Vagina (tissue), 2 donors: ENCODE data around the gene PTPRK.

Source experiments
- CTCF ChIP-seq, 3 experiments: fragments of 450-650 bp in 2 of 3; fragments of 200-600 bp in 1 of 3; sonication (generic) in 1 of 3; IDR thresholded peaks; one replicate each; pipeline ENCODE4 v1.5.1; 2017 to 2019; ENCODE audit warnings: antibody characterized with exemption in 3 of 3, mild to moderate bottlenecking in 2 of 3, moderate library complexity in 2 of 3
- POLR2AphosphoS5 ChIP-seq, 2 donors: sonication (generic); formaldehyde crosslinking; IDR thresholded peaks; one replicate each; pipeline ENCODE4 v1.9.0; 2017; ENCODE audit warnings: antibody characterized with exemption in 2 of 2, mild to moderate bottlenecking in 2 of 2, low read depth in 1 of 2; ENCODE audit not compliant: insufficient read depth in 1 of 2

DNA sequence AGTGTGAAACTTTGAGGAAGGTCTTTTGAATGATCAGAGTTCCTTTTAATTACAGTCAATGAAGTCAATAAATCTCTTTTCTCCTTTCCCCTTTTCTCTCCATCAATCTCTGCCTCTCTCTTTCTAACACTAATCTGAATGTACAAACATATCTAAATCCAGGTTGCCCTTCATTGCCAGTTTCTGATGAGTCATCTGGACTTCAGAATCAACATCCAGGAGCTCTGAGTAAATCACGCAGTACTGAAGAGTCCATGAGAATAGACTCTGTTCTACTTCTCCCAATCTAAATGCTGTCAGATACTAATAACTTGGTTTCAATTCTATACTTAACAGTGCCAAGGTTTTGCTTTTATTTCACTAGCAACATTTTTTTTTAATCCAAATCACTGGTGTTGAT, 380.9 kb downstream of the PTPRK start:
- TF ChIP-seq CTCF (IDR thresholded peaks at IDR 0.05): no peak
- TF ChIP-seq POLR2AphosphoS5 (IDR thresholded peaks at IDR 0.05; ENCODE audit: insufficient read depth in 1 of 2, low read depth in 1 of 2): no peak
